Ovary (tissue), 3 donors: ENCODE data around the gene ZNF121.

Experiments used
- CTCF ChIP-seq, 3 donors: fragments of 450-650 bp in 2 of 3; fragments of 200-600 bp in 1 of 3; IDR thresholded peaks; one replicate each; pipeline versions ENCODE4 v1.5.1 to v1.8.0; 2016 to 2022; ENCODE audit warnings: antibody characterized with exemption in 3 of 3, mild to moderate bottlenecking in 1 of 3
- POLR2A ChIP-seq: fragments of 450-650 bp; IDR thresholded peaks from one replicate; pipeline ENCODE4 v1.6.1; 2017; ENCODE audit warnings: antibody characterized with exemption, mild to moderate bottlenecking, moderate library complexity
- donor health status: DM: no; HTN: no; CAD: no.

GRCh38 chr19:9565900-9566705, 18.2 kb downstream of the ZNF121 start:
- TF ChIP-seq CTCF (IDR thresholded peaks at IDR 0.05) = no peak
- TF ChIP-seq POLR2A = no peak
